ENCODE measurements around the gene DYNLRB1.

DYNLRB1 gene

GRCh38 chr20:34522969-34523871 is 7.0 kb downstream of the DYNLRB1 start:
- Histone ChIP-seq H3K9me3 (ENCODE audit: control insufficient read depth in 1 of 2, low read length in 2 of 2) (no peaks in the 10 kb centered on the region), H3K9ac (ENCODE audit: low read depth in 1 of 2, low read length in 2 of 2) (peak overlapping the region in 1 of 2 donors; percentile 0), H3K27me3 (ENCODE audit: control insufficient read depth in 1 of 2, insufficient read depth in 2 of 2, low read length in 2 of 2) (no peaks in the 10 kb centered on the region), H3K4me1 (ENCODE audit: control insufficient read depth in 1 of 2, insufficient read depth in 2 of 2, low read length in 2 of 2) (peaks cover 30 to 35% of the 10 kb centered on the region in 2 donors), H3K36me3 (ENCODE audit: control insufficient read depth in 1 of 2, insufficient read depth in 2 of 2, low read length in 2 of 2) (peaks cover 14 to 18% of the 10 kb centered on the region in 2 donors), H3K27ac (ENCODE audit: low read depth, low read length) (no peak overlapping the region), H3K4me3 (ENCODE audit: low read depth in 1 of 2, low read length in 2 of 2) (peak overlapping the region; percentile 17 to 27)

- Histone ChIP-seq H3K9me3 (ENCODE audit: control insufficient read depth in 1 of 2, low read length in 2 of 2) (no peaks in the 10 kb centered on the region), H3K27me3 (ENCODE audit: control insufficient read depth in 1 of 2, insufficient read depth in 2 of 2, low read length in 2 of 2) (no peaks in the 10 kb centered on the region), H3K4me3 (ENCODE audit: low read depth in 1 of 2, low read length in 2 of 2) (no peak overlapping the region), H3K36me3 (ENCODE audit: control insufficient read depth in 1 of 2, insufficient read depth in 2 of 2, low read length in 2 of 2) (peaks cover 17 to 28% of the 10 kb centered on the region in 2 donors), H3K4me1 (ENCODE audit: control insufficient read depth in 1 of 2, insufficient read depth in 2 of 2, low read length in 2 of 2) (peaks cover 39 to 42% of the 10 kb centered on the region in 2 donors), H3K27ac (ENCODE audit: low read depth, low read length) (no peak overlapping the region), H3K9ac (ENCODE audit: low read depth in 1 of 2, low read length in 2 of 2) (no peak overlapping the region)
Measured at GRCh38 chr20:34524426-34524825, 8.2 kb downstream of the DYNLRB1 start.

GRCh38 chr20:34525342-34525708 is 9.1 kb downstream of the DYNLRB1 start:
- H3K9ac ChIP-seq (ENCODE audit: low read depth in 1 of 2, low read length in 2 of 2): peak overlapping the region in 1 of 2 donors; percentile 44
- peak overlapping the region; percentile 69 for H3K27ac ChIP-seq (ENCODE audit: low read depth, low read length)
- H3K27me3 ChIP-seq (ENCODE audit: control insufficient read depth in 1 of 2, insufficient read depth in 2 of 2, low read length in 2 of 2): no peaks in the 10 kb centered on the region
- no peak overlapping the region for H3K4me3 ChIP-seq (ENCODE audit: low read depth in 1 of 2, low read length in 2 of 2)
- H3K4me1 ChIP-seq (ENCODE audit: control insufficient read depth in 1 of 2, insufficient read depth in 2 of 2, low read length in 2 of 2): peaks cover 39 to 42% of the 10 kb centered on the region in 2 donors
- H3K9me3 ChIP-seq (ENCODE audit: control insufficient read depth in 1 of 2, low read length in 2 of 2): no peaks in the 10 kb centered on the region
- peaks cover 25 to 33% of the 10 kb centered on the region in 2 donors for H3K36me3 ChIP-seq (ENCODE audit: control insufficient read depth in 1 of 2, insufficient read depth in 2 of 2, low read length in 2 of 2)

- H3K4me1 ChIP-seq (ENCODE audit: control insufficient read depth in 1 of 2, insufficient read depth in 2 of 2, low read length in 2 of 2): peaks cover 41 to 45% of the 10 kb centered on the region in 2 donors
- H3K9me3 ChIP-seq (ENCODE audit: control insufficient read depth in 1 of 2, low read length in 2 of 2): no peaks in the 10 kb centered on the region
- H3K27me3 ChIP-seq (ENCODE audit: control insufficient read depth in 1 of 2, insufficient read depth in 2 of 2, low read length in 2 of 2): no peaks in the 10 kb centered on the region
- peak overlapping the region; percentile 69 for H3K27ac ChIP-seq (ENCODE audit: low read depth, low read length)
- H3K36me3 ChIP-seq (ENCODE audit: control insufficient read depth in 1 of 2, insufficient read depth in 2 of 2, low read length in 2 of 2): peaks cover 27 to 38% of the 10 kb centered on the region in 2 donors
- H3K4me3 ChIP-seq (ENCODE audit: low read depth in 1 of 2, low read length in 2 of 2): no peak overlapping the region
- peak overlapping the region in 1 of 2 donors; percentile 44 for H3K9ac ChIP-seq (ENCODE audit: low read depth in 1 of 2, low read length in 2 of 2)
Measured at GRCh38 chr20:34525709-34526416, 9.6 kb downstream of the DYNLRB1 start.

GRCh38 chr20:34526466-34526865 is 10.2 kb downstream of the DYNLRB1 start:
- H3K4me3 ChIP-seq (ENCODE audit: low read depth in 1 of 2, low read length in 2 of 2): no peak overlapping the region

GRCh38 chr20:34527016-34527415 is 10.8 kb downstream of the DYNLRB1 start:
- no peak overlapping the region for H3K27ac ChIP-seq (ENCODE audit: low read depth, low read length)

More at GRCh38 chr20:34526466-34526865, 10.2 kb downstream of the DYNLRB1 start:
- Histone ChIP-seq H3K27ac (ENCODE audit: low read depth, low read length) (peak overlapping the region; percentile 69), H3K9ac (ENCODE audit: low read depth in 1 of 2, low read length in 2 of 2) (peak overlapping the region; percentile 1 to 8), H3K9me3 (ENCODE audit: control insufficient read depth in 1 of 2, low read length in 2 of 2) (no peaks in the 10 kb centered on the region), H3K4me1 (ENCODE audit: control insufficient read depth in 1 of 2, insufficient read depth in 2 of 2, low read length in 2 of 2) (peaks cover 44 to 51% of the 10 kb centered on the region in 2 donors), H3K36me3 (ENCODE audit: control insufficient read depth in 1 of 2, insufficient read depth in 2 of 2, low read length in 2 of 2) (peaks cover 28 to 43% of the 10 kb centered on the region in 2 donors), H3K27me3 (ENCODE audit: control insufficient read depth in 1 of 2, insufficient read depth in 2 of 2, low read length in 2 of 2) (no peaks in the 10 kb centered on the region)

GRCh38 chr20:34528921-34529297 is 12.7 kb downstream of the DYNLRB1 start:
- H3K4me3 ChIP-seq (ENCODE audit: low read depth in 1 of 2, low read length in 2 of 2): no peak overlapping the region
- H3K9me3 ChIP-seq (ENCODE audit: control insufficient read depth in 1 of 2, low read length in 2 of 2): no peaks in the 10 kb centered on the region
- no peaks in the 10 kb centered on the region for H3K27me3 ChIP-seq (ENCODE audit: control insufficient read depth in 1 of 2, insufficient read depth in 2 of 2, low read length in 2 of 2)
- H3K27ac ChIP-seq (ENCODE audit: low read depth, low read length): no peak overlapping the region
- no peak overlapping the region for H3K9ac ChIP-seq (ENCODE audit: low read depth in 1 of 2, low read length in 2 of 2)
- H3K4me1 ChIP-seq (ENCODE audit: control insufficient read depth in 1 of 2, insufficient read depth in 2 of 2, low read length in 2 of 2): peaks cover 34% of the 10 kb centered on the region in 2 donors
- H3K36me3 ChIP-seq (ENCODE audit: control insufficient read depth in 1 of 2, insufficient read depth in 2 of 2, low read length in 2 of 2): peaks cover 38 to 64% of the 10 kb centered on the region in 2 donors

More at GRCh38 chr20:34527016-34527415, 10.8 kb downstream of the DYNLRB1 start:
- peaks cover 44 to 50% of the 10 kb centered on the region in 2 donors for H3K4me1 ChIP-seq (ENCODE audit: control insufficient read depth in 1 of 2, insufficient read depth in 2 of 2, low read length in 2 of 2)
- H3K9me3 ChIP-seq (ENCODE audit: control insufficient read depth in 1 of 2, low read length in 2 of 2): no peaks in the 10 kb centered on the region
- no peaks in the 10 kb centered on the region for H3K27me3 ChIP-seq (ENCODE audit: control insufficient read depth in 1 of 2, insufficient read depth in 2 of 2, low read length in 2 of 2)
- peaks cover 30 to 49% of the 10 kb centered on the region in 2 donors for H3K36me3 ChIP-seq (ENCODE audit: control insufficient read depth in 1 of 2, insufficient read depth in 2 of 2, low read length in 2 of 2)
- no peak overlapping the region for H3K9ac ChIP-seq (ENCODE audit: low read depth in 1 of 2, low read length in 2 of 2)
- H3K4me3 ChIP-seq (ENCODE audit: low read depth in 1 of 2, low read length in 2 of 2): no peak overlapping the region

- peaks cover 34% of the 10 kb centered on the region in 2 donors for H3K4me1 ChIP-seq (ENCODE audit: control insufficient read depth in 1 of 2, insufficient read depth in 2 of 2, low read length in 2 of 2)
- no peak overlapping the region for H3K27ac ChIP-seq (ENCODE audit: low read depth, low read length)
- H3K4me3 ChIP-seq (ENCODE audit: low read depth in 1 of 2, low read length in 2 of 2): no peak overlapping the region
- H3K9me3 ChIP-seq (ENCODE audit: control insufficient read depth in 1 of 2, low read length in 2 of 2): no peaks in the 10 kb centered on the region
- no peak overlapping the region for H3K9ac ChIP-seq (ENCODE audit: low read depth in 1 of 2, low read length in 2 of 2)
- peaks cover 46 to 71% of the 10 kb centered on the region in 2 donors for H3K36me3 ChIP-seq (ENCODE audit: control insufficient read depth in 1 of 2, insufficient read depth in 2 of 2, low read length in 2 of 2)
- no peaks in the 10 kb centered on the region for H3K27me3 ChIP-seq (ENCODE audit: control insufficient read depth in 1 of 2, insufficient read depth in 2 of 2, low read length in 2 of 2)
Measured at GRCh38 chr20:34529742-34530141, 13.5 kb downstream of the DYNLRB1 start.

GRCh38 chr20:34530342-34530741 is 14.1 kb downstream of the DYNLRB1 start:
- H3K4me1 ChIP-seq (ENCODE audit: control insufficient read depth in 1 of 2, insufficient read depth in 2 of 2, low read length in 2 of 2): peaks cover 30% of the 10 kb centered on the region in 2 donors
- H3K27me3 ChIP-seq (ENCODE audit: control insufficient read depth in 1 of 2, insufficient read depth in 2 of 2, low read length in 2 of 2): no peaks in the 10 kb centered on the region
- peaks cover 52 to 77% of the 10 kb centered on the region in 2 donors for H3K36me3 ChIP-seq (ENCODE audit: control insufficient read depth in 1 of 2, insufficient read depth in 2 of 2, low read length in 2 of 2)
- H3K9ac ChIP-seq (ENCODE audit: low read depth in 1 of 2, low read length in 2 of 2): no peak overlapping the region
- H3K27ac ChIP-seq (ENCODE audit: low read depth, low read length): no peak overlapping the region
- H3K4me3 ChIP-seq (ENCODE audit: low read depth in 1 of 2, low read length in 2 of 2): no peak overlapping the region
- no peaks in the 10 kb centered on the region for H3K9me3 ChIP-seq (ENCODE audit: control insufficient read depth in 1 of 2, low read length in 2 of 2)
